Stimulated activated CD8-positive, alpha-beta memory T cell treated with anti-CD3 and anti-CD28 coated beads, Interleukin-7, amount 100 ng/mL, for 24 hours (primary cell): ENCODE data around the gene PRRX1.

Experiments used
- DNase-seq: peaks from one replicate; pipeline ENCODE4 v3.0.0-alpha.2; 2020; ENCODE audit warnings: low read depth

PRRX1 gene

GRCh38 chr1:170692866-170693575 is 29.1 kb downstream of the PRRX1 start:
- no peak for DNase-seq

DNA sequence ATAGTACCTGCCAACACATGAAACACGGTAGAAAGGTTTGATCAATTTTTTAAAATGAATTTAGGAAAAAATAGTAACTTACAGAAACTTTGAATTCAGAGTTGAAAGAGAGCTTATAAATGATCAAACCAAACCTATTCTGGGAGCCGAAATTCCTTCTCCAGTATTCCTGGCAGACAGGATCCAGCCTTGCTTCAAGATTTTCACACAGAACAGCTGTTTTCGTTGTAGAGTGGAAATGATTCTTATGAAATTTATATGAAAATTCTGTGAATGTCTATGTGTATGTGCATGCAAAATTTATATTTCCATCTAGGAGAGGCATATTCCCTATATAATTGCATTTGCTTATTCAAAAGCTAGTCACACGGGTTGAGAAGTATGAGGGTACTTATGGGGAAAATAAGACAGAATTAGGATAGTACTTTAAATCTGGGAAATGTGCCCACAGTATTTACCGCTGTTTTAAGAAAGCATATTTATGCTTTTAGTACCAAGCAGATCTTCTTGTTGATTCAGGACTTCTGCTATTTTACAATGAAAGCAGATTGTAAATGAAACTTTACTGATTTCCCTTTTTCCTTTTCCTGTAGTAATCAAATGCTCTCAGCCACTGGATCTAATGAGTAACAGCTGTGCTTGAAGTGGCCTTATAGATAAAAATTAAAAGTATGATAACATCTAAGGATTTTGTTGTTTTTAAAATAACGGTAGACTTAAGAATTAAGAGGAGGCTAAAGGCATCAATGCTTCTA is 30.4 kb downstream of the PRRX1 start:
- no peak for DNase-seq

DNA sequence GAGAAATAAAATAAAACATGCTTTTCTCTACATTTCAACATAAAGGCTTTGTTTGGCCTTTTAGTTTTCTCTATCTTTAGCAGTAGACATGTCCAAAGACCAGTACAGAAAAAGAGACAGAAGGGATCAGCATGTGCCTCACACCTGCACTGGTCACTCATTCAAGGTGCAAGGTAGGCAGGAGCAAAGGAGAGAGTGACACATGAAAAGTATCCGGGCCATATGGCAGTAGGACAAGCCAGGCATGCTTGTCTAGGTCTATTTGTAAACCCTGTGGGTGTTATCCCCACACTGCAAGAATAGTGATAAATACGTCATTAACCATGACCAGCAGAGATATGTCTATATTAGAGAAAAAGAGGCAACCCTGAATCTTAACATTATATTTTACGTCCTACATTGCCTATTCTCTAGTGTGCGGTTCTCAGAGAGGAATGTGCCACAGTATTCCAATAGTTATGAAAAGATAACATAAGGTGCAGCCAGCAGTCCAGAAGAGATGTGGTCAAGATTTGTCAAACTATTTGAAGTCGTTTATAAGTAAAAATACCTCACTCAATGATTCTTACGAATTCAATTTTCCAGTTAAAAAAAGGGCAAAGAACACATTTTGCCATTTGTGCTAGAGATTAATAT is 32.1 kb downstream of the PRRX1 start:
- no peak for DNase-seq

- DNase-seq = no peak
Measured at GRCh38 chr1:170696591-170697290, 32.8 kb downstream of the PRRX1 start.

DNA sequence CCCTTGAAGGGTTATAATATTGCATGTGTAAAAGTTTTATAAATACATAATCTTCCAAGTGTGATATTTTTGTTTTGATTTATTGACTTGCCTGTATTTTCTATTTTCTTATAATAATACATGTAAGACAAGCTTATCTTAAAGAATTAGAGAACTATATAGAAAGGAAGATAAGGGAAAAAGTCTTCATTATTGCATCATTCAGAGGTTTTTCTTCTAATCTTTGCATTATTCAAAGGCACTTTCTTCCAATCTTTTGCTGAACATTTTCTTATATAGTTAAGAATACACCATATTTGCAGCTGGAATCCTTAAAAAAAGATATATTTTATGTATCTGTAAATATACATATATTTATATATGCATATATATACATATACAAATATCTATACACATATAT is 33.4 kb downstream of the PRRX1 start:
- no peak for DNase-seq

DNA sequence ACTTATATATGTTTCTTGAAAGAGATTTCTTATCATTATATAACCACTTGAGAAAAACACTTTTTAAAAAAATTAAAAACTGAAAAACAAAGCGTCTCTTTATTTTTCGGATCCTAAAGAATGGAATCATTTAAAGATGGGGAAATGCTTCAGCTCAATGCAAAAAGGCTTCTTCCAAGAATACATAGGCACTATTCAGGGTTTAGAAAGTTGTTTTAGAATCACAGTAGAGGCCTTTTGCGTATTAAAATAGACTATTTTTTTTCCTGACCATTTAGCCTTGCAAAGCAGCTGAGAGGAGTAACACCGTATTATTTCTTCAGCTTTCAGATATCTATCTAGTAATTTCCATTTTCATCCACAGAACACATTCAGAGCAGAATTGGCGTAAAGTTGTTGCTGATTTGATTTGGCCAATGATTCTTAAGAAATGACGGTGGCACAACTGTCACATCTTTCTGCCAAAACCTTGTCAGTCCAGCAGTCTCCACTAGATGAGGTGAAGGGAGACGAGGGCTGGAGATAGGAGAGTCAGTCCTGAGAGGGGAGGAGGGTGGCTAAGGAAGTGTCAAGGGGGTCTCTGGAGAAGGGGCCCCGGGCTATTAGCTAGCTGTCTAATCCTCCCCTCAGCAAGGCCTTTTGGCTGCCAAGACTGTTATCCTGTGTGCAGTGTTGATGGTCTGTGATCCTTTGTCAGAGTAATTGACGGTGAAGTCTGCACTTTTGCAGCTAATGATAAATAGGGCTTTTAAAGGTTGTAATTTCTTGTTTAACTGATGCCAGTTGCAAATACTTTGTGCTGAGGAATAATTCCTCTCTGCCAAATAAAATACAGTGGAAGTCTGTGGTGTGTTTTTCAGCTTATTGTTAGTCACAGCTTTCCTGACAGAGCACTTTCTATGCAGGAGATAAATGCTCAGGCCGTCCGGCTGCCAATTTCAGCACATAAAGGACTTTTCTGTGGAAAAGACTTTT is 34.7 kb downstream of the PRRX1 start:
- no peak for DNase-seq

- DNase-seq = no peak
Measured at GRCh38 chr1:170699696-170700095, 35.8 kb downstream of the PRRX1 start.

GRCh38 chr1:170700842-170701615 is 37.1 kb downstream of the PRRX1 start:
- no peak for DNase-seq

GRCh38 chr1:170701962-170702361 is 38.0 kb downstream of the PRRX1 start:
- DNase-seq = no peak

- no peak for DNase-seq
Measured at GRCh38 chr1:170703591-170703990, 39.7 kb downstream of the PRRX1 start.

- no peak for DNase-seq
Measured at GRCh38 chr1:170704256-170704655, 40.3 kb downstream of the PRRX1 start.

DNA sequence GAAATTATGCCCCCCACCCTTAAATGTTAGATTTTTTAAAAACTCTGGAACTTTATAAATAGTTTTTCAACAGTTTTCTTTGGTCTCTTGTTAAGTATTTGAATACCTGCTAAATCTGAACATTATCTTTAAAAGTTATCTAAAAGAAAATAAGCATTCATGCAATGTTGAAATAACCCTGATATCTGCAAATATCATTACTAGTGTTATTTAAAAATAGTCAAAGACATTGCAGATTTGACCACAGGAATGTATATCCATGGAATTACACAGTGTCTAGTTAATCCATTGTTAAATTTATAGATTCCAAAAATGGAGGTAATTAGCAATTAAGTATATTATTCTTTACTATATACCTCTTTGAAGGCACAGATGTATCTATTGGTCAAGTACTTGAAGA is 42.0 kb downstream of the PRRX1 start:
- DNase-seq = no peak

DNA sequence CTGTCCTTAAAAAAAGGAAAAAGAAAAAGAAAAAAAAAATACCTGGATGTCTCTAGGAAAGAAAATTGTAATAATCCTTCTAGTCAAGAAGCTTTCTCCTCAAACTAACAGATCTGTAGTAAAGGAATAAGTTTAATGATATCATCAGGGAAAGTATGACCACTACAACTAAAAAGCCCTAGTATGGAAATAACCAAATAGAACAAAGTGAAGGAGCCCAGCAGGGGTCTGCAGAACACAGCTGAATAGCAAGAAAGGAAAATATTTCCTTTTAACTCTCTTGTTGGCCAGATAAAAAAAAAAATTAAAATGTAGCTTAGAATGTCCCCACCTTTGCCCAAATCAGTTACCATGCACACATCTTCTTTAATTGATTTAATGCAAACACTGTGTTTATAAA is 43.2 kb downstream of the PRRX1 start:
- DNase-seq = no peak

- DNase-seq = no peak
Measured at GRCh38 chr1:170707959-170708655, 44.2 kb downstream of the PRRX1 start.

- no peak for DNase-seq
Measured at GRCh38 chr1:170711682-170712081, 47.8 kb downstream of the PRRX1 start.

DNA sequence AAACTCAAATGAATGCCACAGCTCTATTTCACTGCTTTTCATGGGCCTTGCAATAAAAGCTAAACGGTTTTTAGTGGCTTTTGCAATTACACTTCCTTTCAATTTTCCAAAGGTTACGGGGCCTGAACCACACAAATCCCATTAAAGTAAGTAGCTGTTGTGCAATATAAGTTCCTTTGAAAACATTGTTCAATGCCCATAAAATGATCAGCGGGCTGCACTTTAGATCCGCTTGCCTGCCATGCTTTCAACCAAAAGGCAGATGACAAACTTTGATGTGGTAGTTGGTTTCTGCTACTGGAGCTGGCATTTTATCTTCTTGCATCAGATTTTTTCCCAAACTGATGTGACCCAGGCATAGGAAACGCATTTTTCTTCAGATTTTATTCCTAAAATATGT is 50.2 kb downstream of the PRRX1 start:
- no peak for DNase-seq

DNA sequence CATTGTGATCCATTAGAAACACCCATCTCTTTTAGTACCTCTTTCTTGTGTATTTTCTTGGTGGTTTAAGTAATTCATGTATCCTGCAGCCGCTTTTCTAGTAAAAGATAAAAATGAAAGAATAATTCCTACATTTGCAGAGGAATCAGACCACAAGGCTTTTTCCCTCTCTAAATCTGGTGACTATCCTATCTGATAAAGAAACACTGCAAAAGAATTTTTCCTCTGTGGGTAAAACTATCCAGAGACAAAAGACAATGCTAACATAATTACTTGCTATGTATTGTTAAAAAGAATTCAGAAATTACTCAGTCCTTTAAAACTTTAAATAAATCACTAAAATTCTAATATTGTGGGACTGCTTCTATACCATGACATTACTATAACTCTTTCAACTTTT is 51.0 kb downstream of the PRRX1 start:
- no peak for DNase-seq

DNA sequence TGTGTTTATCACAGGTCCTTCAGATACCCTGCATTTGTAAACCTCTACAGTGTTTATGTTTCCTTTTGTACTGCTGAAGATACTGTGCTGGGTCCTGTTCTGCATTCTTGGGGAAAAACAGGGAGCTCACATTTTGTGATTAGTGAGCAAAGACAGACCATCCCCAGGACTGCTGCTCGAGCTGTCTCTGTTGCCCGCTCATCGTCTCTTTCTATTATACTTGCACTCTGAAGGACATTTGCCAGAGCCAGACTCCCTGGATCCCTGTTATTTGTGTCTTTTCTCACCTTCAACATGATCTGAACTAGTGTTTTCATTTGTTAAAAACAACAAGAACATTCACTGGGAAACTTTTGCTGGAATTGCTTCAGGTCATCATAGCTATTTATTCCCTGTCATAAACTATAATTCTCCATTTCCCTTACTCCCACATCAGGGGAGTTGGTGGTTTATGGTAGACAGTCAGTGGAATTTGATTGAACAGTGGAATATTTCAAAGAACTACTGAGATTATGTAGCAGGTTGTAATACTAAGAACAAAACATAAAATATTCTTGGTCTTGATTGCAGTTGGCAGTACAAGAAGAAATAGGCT is 53.0 kb downstream of the PRRX1 start:
- DNase-seq = no peak

- DNase-seq = no peak
Measured at GRCh38 chr1:170720661-170721060, 56.7 kb downstream of the PRRX1 start.

DNA sequence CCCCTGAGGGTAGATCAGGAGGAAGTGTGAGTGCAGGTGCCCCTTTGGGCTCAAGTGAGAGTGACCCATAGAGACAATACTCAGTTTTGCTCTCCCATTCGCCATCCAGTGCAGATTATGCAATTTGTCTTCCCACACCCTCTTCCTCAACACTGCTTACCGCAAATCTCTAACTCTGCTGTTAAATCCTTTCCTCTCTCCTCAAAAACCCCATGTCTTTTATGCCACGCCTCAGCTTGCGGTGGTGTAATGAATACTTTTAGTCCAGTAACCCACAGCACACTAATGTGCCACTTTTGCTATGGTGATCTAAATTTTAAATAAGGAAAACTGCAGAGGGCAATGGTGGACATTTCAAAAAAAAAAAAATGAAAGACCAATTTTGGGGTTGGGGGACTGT is 57.7 kb downstream of the PRRX1 start:
- no peak for DNase-seq
